RWPE1 (cell line): ENCODE data around the gene C15orf62.

Experiments
- CTCF ChIA-PET: fragments of 350-600 bp; sonication (Branson Sonifier 250); formaldehyde crosslinking; extraction: SDS; loops from one replicate; lab custom pipeline; 2021; lab: Yijun Ruan, JAX
- POLR2A ChIA-PET: fragments of 400-600 bp; formaldehyde crosslinking; extraction: SDS; loops from one replicate; lab custom pipeline; 2020; ENCODE audit warnings: antibody characterized with exemption; ENCODE audit not compliant: low non-redundant PET; lab: Yijun Ruan, JAX
- DNase-seq: peaks from one replicate; pipeline ENCODE4 v3.0.0; 2012; ENCODE audit warnings: low spot score
- H3K27ac ChIP-seq: fragments of 450-650 bp; 2 replicates; pipeline ENCODE4 v1.5.1; 2017
- CTCF ChIP-seq: fragments of 450-650 bp; conservative IDR thresholded peaks from 2 replicates; pipeline ENCODE4 v1.5.1; 2017; ENCODE audit warnings: low read depth, mild to moderate bottlenecking

The C15orf62 gene

GRCh38 chr15:40803688-40804087, 33.9 kb downstream of the C15orf62 start:
- ChIA-PET CTCF (interaction anchor here (0.6 to 0.8 kb wide), 3 partner anchors 10 to 94 kb away, joined by 3 to 9 read pairs (median 3); no protein-coding TSS in a partner anchor), POLR2A (no interaction called here)
- no peak; the same call in 1 of the 2 replicates for TF ChIP-seq CTCF

GRCh38 chr15:40806672-40807027, 36.9 kb downstream of the C15orf62 start:
- no peak for DNase-seq
- TF ChIP-seq CTCF: no peak
- ChIA-PET CTCF (no interaction called here), POLR2A (interaction anchor here (0.5 to 1.5 kb wide), 3 partner anchors 28 to 46 kb away, joined by 4 to 10 read pairs (median 5); partner anchors contain the start of gene SPINT1)
- peak overlapping the region; percentile 89 for H3K27ac ChIP-seq

More at GRCh38 chr15:40803688-40804087, 33.9 kb downstream of the C15orf62 start:
- no peak for DNase-seq
- no peak overlapping the region for H3K27ac ChIP-seq

- ChIA-PET CTCF (interaction anchor here (0.7 kb wide), 1 partner anchor 54 kb away, joined by 4 read pairs; no protein-coding TSS in a partner anchor), POLR2A (interaction anchor here (0.5 to 1.5 kb wide), 4 partner anchors 20 to 46 kb away, joined by 3 to 10 read pairs (median 4); partner anchors contain the start of gene SPINT1)
- peak within 1 kb of the TSS; percentile 89 for H3K27ac ChIP-seq
- no peak for TF ChIP-seq CTCF
- peak; percentile 94 for DNase-seq
These were observed 37.5 kb downstream of the C15orf62 start, which contains the start of the genes DNAJC17 and ZFYVE19 for GRCh38 chr15:40807028-40807887. DNAJC17 (minus strand) TSS chr15:40807473; CDS start chr15:40807446, 27 bp downstream. ZFYVE19 (plus strand) TSS chr15:40807089; CDS start chr15:40807590, 501 bp downstream.

GRCh38 chr15:40807888-40808461, 38.2 kb downstream of the C15orf62 start:
- ChIA-PET CTCF (interaction anchor here (0.6 to 0.7 kb wide), 2 partner anchors 54 to 958 kb away, joined by 3 to 4 read pairs; no protein-coding TSS in a partner anchor), POLR2A (interaction anchor here (0.6 to 1.5 kb wide), 2 partner anchors 20 to 35 kb away, joined by 3 to 10 read pairs; partner anchors contain the start of gene SPINT1)
- H3K27ac ChIP-seq: peak overlapping the region; percentile 89
- TF ChIP-seq CTCF: no peak
- no peak for DNase-seq

- ChIA-PET CTCF (interaction anchor here (1.2 kb wide), 1 partner anchor 62 kb away, joined by 3 read pairs; no protein-coding TSS in a partner anchor), POLR2A (no interaction called here)
- no peak for DNase-seq
- peak overlapping the region; percentile 17 for H3K27ac ChIP-seq
- TF ChIP-seq CTCF: no peak
These were observed 39.2 kb downstream of the C15orf62 start for GRCh38 chr15:40808861-40809450.
